ENCODE measurements around the gene ADORA1.

The ADORA1 gene

GRCh38 chr1:203177036-203177405 lies 49.5 kb downstream of the ADORA1 start:
- no peak overlapping the region for H3K27ac ChIP-seq (ENCODE audit: low read length)
- peaks cover 2% of the 10 kb centered on the region for H3K4me1 ChIP-seq (ENCODE audit: control insufficient read depth, insufficient read depth, low read length)
- H3K27me3 ChIP-seq (ENCODE audit: control insufficient read depth in 1 of 2, insufficient read depth in 2 of 2, low read length in 2 of 2): no peaks in the 10 kb centered on the region
- no peak overlapping the region for H3K9ac ChIP-seq (ENCODE audit: low read length in 2 of 2)
- H3K36me3 ChIP-seq (ENCODE audit: control insufficient read depth in 2 of 2, insufficient read depth in 2 of 2, low read length in 2 of 2): no peaks in the 10 kb centered on the region
- no peaks in the 10 kb centered on the region for H3K9me3 ChIP-seq (ENCODE audit: control insufficient read depth in 2 of 2, low read length in 2 of 2)
- H3K4me3 ChIP-seq (ENCODE audit: low read length in 2 of 2): no peak overlapping the region

GRCh38 chr1:203177470-203178039 lies 50.0 kb downstream of the ADORA1 start:
- Histone ChIP-seq H3K27ac (ENCODE audit: low read length) (no peak overlapping the region), H3K36me3 (ENCODE audit: control insufficient read depth in 2 of 2, insufficient read depth in 2 of 2, low read length in 2 of 2) (no peaks in the 10 kb centered on the region), H3K9ac (ENCODE audit: low read length in 2 of 2) (no peak overlapping the region), H3K27me3 (ENCODE audit: control insufficient read depth in 1 of 2, insufficient read depth in 2 of 2, low read length in 2 of 2) (no peaks in the 10 kb centered on the region), H3K9me3 (ENCODE audit: control insufficient read depth in 2 of 2, low read length in 2 of 2) (no peaks in the 10 kb centered on the region), H3K4me3 (ENCODE audit: low read length in 2 of 2) (no peak overlapping the region), H3K4me1 (ENCODE audit: control insufficient read depth, insufficient read depth, low read length) (peaks cover 2% of the 10 kb centered on the region)

DNA sequence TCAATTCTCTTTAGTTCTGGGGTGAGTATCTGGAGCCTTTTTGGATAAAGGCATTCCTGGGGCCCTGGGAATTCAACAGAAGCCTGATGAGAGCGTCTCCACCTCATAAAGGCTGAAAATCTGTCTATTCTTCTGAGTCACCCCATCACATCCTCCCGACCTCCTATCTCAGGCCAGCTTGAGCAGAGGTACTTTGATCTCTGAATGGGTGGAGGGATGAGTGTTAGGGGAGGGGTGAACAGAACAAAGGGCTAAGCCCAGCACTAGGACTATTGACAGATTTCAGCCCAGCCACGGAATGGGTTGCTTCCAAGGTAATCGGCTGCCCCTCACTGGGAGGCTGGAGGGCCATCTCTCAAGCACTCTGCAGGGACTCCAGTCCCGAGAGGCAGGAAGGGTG lies 50.6 kb downstream of the ADORA1 start:
- H3K27ac ChIP-seq (ENCODE audit: low read length): no peak overlapping the region
- H3K36me3 ChIP-seq (ENCODE audit: control insufficient read depth in 2 of 2, insufficient read depth in 2 of 2, low read length in 2 of 2): no peaks in the 10 kb centered on the region
- peaks cover 2% of the 10 kb centered on the region for H3K4me1 ChIP-seq (ENCODE audit: control insufficient read depth, insufficient read depth, low read length)
- no peak overlapping the region for H3K9ac ChIP-seq (ENCODE audit: low read length in 2 of 2)
- H3K4me3 ChIP-seq (ENCODE audit: low read length in 2 of 2): no peak overlapping the region
- H3K27me3 ChIP-seq (ENCODE audit: control insufficient read depth in 1 of 2, insufficient read depth in 2 of 2, low read length in 2 of 2): no peaks in the 10 kb centered on the region
- no peaks in the 10 kb centered on the region for H3K9me3 ChIP-seq (ENCODE audit: control insufficient read depth in 2 of 2, low read length in 2 of 2)

DNA sequence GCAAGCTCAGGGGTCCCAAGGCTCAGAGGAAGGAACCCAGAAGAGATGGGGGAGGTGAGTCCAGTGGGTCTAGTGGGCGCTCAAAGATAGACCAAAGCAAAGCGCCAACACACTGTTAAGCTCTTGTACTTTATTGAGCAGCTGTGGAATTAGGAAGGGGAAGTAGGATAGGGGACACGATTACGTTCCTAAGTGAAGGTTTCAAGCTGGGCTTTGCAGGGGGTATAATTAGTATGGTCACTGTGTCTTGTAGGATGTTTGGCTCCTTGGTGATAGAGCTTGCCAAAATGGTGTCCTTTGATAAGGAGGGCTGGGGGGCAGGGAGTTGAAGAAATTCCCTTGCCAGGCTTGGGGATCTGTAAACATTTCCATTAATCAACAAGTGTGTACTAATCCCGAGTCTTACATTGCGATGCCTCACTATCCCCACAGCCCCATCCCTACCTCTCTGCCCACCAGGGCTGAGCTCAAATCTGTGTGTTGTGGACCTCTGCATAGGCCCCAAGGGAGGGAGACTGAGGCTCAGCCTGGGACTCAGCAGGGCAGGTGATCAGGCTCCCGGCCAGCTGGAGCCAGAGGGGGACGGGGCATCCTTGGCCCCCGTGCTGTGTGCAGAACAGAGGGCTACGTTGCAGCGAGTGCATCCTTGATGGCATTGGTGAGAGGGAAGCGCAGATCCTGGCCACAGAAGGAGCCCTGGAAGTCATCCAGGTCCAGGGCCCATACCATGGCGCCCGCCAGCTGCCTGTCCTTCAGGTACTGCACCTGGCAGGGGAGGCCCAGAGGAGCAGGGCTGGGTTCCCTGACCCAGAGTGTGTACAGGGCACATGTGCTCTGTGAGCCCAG lies 51.5 kb downstream of the ADORA1 start:
- H3K27ac ChIP-seq (ENCODE audit: low read length): no peak overlapping the region
- H3K4me3 ChIP-seq (ENCODE audit: low read length in 2 of 2): no peak overlapping the region
- H3K9ac ChIP-seq (ENCODE audit: low read length in 2 of 2): no peak overlapping the region
- H3K9me3 ChIP-seq (ENCODE audit: control insufficient read depth in 2 of 2, low read length in 2 of 2): no peaks in the 10 kb centered on the region
- peaks cover 2% of the 10 kb centered on the region for H3K4me1 ChIP-seq (ENCODE audit: control insufficient read depth, insufficient read depth, low read length)
- no peaks in the 10 kb centered on the region for H3K36me3 ChIP-seq (ENCODE audit: control insufficient read depth in 2 of 2, insufficient read depth in 2 of 2, low read length in 2 of 2)
- H3K27me3 ChIP-seq (ENCODE audit: control insufficient read depth in 1 of 2, insufficient read depth in 2 of 2, low read length in 2 of 2): no peaks in the 10 kb centered on the region

- Histone ChIP-seq H3K9ac (ENCODE audit: low read length in 2 of 2) (no peak overlapping the region), H3K9me3 (ENCODE audit: control insufficient read depth in 2 of 2, low read length in 2 of 2) (no peaks in the 10 kb centered on the region), H3K4me1 (ENCODE audit: control insufficient read depth, insufficient read depth, low read length) (peaks cover 2% of the 10 kb centered on the region), H3K27ac (ENCODE audit: low read length) (no peak overlapping the region), H3K36me3 (ENCODE audit: control insufficient read depth in 2 of 2, insufficient read depth in 2 of 2, low read length in 2 of 2) (no peaks in the 10 kb centered on the region), H3K4me3 (ENCODE audit: low read length in 2 of 2) (no peak overlapping the region), H3K27me3 (ENCODE audit: control insufficient read depth in 1 of 2, insufficient read depth in 2 of 2, low read length in 2 of 2) (no peaks in the 10 kb centered on the region)
These were observed 52.1 kb downstream of the ADORA1 start for GRCh38 chr1:203179667-203180005.

DNA sequence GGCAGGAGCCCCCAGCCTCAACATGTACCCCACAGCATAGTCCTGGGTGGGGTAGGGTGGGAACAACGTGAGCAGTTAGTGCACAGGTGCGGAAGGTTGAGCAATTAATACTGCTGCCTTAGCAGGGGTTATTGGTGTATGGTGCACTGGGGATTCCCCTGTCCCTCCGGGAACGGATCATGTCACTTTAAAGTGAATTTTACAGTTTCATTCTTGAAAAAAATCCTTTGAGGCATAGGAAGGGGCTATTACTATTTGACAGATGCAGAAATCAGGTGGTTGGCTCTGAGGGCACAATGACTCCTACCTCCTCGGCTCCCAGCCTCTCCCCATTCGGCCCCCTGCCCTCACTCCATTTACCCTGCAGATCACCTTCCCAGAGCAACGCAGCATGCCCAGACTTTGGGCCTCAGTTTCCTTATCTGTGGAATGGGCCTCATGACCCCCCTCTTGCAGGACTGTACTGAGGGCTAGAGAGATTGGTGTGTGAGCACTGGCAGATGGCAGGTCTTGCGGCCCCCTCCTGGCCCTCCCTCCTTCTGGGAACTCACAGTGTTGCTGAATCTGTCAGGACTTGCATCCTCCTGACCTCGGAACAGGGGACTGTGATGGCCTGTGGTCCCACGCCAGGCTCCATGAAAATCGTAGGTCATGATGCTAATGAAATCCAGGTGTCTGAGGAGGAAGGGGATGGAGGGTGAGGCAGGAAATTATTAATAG lies 53.2 kb downstream of the ADORA1 start:
- Histone ChIP-seq H3K36me3 (ENCODE audit: control insufficient read depth in 2 of 2, insufficient read depth in 2 of 2, low read length in 2 of 2) (no peaks in the 10 kb centered on the region), H3K4me3 (ENCODE audit: low read length in 2 of 2) (no peak overlapping the region), H3K27me3 (ENCODE audit: control insufficient read depth in 1 of 2, insufficient read depth in 2 of 2, low read length in 2 of 2) (no peaks in the 10 kb centered on the region), H3K27ac (ENCODE audit: low read length) (no peak overlapping the region), H3K4me1 (ENCODE audit: control insufficient read depth, insufficient read depth, low read length) (peaks cover 2% of the 10 kb centered on the region), H3K9me3 (ENCODE audit: control insufficient read depth in 2 of 2, low read length in 2 of 2) (no peaks in the 10 kb centered on the region), H3K9ac (ENCODE audit: low read length in 2 of 2) (no peak overlapping the region)

DNA sequence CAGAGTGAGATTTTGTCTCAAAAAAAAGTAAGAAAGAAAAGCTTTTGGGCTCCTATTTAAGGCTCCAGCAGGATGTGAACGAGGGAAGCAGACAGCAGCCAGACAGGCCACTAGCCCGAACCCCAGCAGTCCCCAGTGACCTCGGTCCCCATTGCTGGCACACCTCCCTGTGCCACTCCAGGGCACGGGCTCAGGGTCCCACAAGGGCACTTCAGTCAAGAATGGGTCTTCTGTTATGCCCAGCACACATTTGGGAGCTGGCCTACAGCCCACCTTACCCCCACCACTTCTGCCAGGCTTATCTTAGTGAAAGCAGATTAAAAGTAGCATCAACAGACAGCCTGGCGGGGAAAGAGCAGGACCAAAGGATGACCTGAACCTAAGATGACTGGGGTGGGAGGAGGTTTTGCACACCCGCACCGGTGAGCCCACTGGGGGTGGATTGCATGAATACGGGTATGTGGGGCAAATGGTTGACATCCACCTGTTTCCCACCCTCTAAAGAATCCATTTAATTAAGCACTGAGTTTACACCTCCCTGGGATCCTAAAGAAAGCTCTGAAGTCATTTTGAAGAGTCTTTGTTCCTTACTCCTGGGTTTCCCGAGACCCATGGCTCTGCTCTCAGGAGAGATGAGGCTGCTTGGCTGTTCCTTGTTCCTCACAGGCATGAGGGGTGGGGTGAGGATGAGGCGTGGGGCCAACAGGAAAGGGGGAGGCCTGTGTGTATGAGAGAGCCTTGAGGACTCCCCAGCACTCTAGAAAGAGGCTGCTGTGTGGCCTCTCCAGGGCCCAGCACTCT lies 54.3 kb downstream of the ADORA1 start:
- Histone ChIP-seq H3K4me1 (ENCODE audit: control insufficient read depth, insufficient read depth, low read length) (no peaks in the 10 kb centered on the region), H3K9ac (ENCODE audit: low read length in 2 of 2) (no peak overlapping the region), H3K4me3 (ENCODE audit: low read length in 2 of 2) (no peak overlapping the region), H3K27ac (ENCODE audit: low read length) (no peak overlapping the region), H3K9me3 (ENCODE audit: control insufficient read depth in 2 of 2, low read length in 2 of 2) (no peaks in the 10 kb centered on the region), H3K27me3 (ENCODE audit: control insufficient read depth in 1 of 2, insufficient read depth in 2 of 2, low read length in 2 of 2) (no peaks in the 10 kb centered on the region), H3K36me3 (ENCODE audit: control insufficient read depth in 2 of 2, insufficient read depth in 2 of 2, low read length in 2 of 2) (no peaks in the 10 kb centered on the region)

GRCh38 chr1:203182387-203182953 lies 54.9 kb downstream of the ADORA1 start:
- H3K27ac ChIP-seq (ENCODE audit: low read length): no peak overlapping the region
- H3K4me1 ChIP-seq (ENCODE audit: control insufficient read depth, insufficient read depth, low read length): no peaks in the 10 kb centered on the region
- H3K4me3 ChIP-seq (ENCODE audit: low read length in 2 of 2): no peak overlapping the region
- H3K36me3 ChIP-seq (ENCODE audit: control insufficient read depth in 2 of 2, insufficient read depth in 2 of 2, low read length in 2 of 2): no peaks in the 10 kb centered on the region
- no peaks in the 10 kb centered on the region for H3K9me3 ChIP-seq (ENCODE audit: control insufficient read depth in 2 of 2, low read length in 2 of 2)
- no peak overlapping the region for H3K9ac ChIP-seq (ENCODE audit: low read length in 2 of 2)
- H3K27me3 ChIP-seq (ENCODE audit: control insufficient read depth in 1 of 2, insufficient read depth in 2 of 2, low read length in 2 of 2): no peaks in the 10 kb centered on the region

DNA sequence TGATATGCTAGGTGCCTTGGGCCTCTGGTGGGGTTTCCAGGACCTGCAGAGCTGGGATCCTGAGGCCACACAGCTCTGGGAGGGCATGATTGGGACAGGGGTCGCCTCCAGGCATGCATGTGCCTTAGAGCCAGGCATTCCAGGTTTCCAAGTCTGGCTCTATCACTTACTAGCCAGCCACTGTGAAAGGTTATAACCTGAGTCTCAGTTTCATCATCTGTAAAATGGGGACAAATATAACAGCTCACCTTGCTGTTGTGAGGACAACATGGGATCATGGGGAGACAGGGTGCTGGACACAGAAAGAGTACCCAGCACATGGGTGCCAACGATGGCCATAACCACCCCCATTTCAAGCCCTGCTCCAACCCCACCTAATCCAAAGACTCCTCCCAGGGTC lies 56.3 kb downstream of the ADORA1 start:
- H3K9me3 ChIP-seq (ENCODE audit: control insufficient read depth in 2 of 2, low read length in 2 of 2): no peaks in the 10 kb centered on the region
- no peaks in the 10 kb centered on the region for H3K4me1 ChIP-seq (ENCODE audit: control insufficient read depth, insufficient read depth, low read length)
- no peak overlapping the region for H3K27ac ChIP-seq (ENCODE audit: low read length)
- H3K36me3 ChIP-seq (ENCODE audit: control insufficient read depth in 2 of 2, insufficient read depth in 2 of 2, low read length in 2 of 2): no peaks in the 10 kb centered on the region
- no peak overlapping the region for H3K4me3 ChIP-seq (ENCODE audit: low read length in 2 of 2)
- H3K27me3 ChIP-seq (ENCODE audit: control insufficient read depth in 1 of 2, insufficient read depth in 2 of 2, low read length in 2 of 2): no peaks in the 10 kb centered on the region
- no peak overlapping the region for H3K9ac ChIP-seq (ENCODE audit: low read length in 2 of 2)

DNA sequence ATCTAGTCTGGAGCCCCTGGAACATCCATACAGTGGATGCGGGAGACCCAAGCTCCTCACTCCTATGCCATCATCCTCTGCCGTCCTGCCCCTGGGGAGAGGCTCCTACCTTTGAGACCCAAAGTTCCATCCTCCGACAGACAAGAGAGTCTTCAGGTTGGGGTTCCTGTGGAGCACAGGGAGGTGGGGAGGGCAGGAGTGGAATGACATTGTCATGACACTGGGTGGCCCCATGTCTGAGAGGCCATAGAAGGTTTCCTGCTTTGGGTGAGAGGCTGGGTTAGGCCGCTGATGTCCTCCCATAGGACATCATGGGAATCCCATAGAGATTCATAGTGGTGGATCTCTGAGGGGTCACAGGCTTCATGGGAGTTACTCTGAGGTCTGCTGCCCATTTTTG lies 56.9 kb downstream of the ADORA1 start:
- H3K4me3 ChIP-seq (ENCODE audit: low read length in 2 of 2): no peak overlapping the region
- H3K4me1 ChIP-seq (ENCODE audit: control insufficient read depth, insufficient read depth, low read length): no peaks in the 10 kb centered on the region
- H3K27me3 ChIP-seq (ENCODE audit: control insufficient read depth in 1 of 2, insufficient read depth in 2 of 2, low read length in 2 of 2): no peaks in the 10 kb centered on the region
- H3K9ac ChIP-seq (ENCODE audit: low read length in 2 of 2): no peak overlapping the region
- H3K9me3 ChIP-seq (ENCODE audit: control insufficient read depth in 2 of 2, low read length in 2 of 2): no peaks in the 10 kb centered on the region
- no peak overlapping the region for H3K27ac ChIP-seq (ENCODE audit: low read length)
- H3K36me3 ChIP-seq (ENCODE audit: control insufficient read depth in 2 of 2, insufficient read depth in 2 of 2, low read length in 2 of 2): no peaks in the 10 kb centered on the region

All from stomach smooth muscle (tissue), 2 donors.